ENCODE results near the gene EPHB3.

Gene EPHB3

GRCh38 chr3:184583578-184584451 is 22.2 kb downstream of the EPHB3 start:
- H3K4me3 ChIP-seq (ENCODE audit: low read length), result peak overlapping the region; percentile 57; the same call in 1 of the 2 replicates
- no peak for DNase-seq (ENCODE audit: low read depth)
- TF ChIP-seq CTCF (conservative IDR thresholded peaks at IDR 0.05; ENCODE audit: low read length), result no peak; the same call in 1 of the 2 replicates

- H3K4me3 ChIP-seq (ENCODE audit: low read length), result no peak overlapping the region
- peak; percentile 7; the same call in 1 of the 2 replicates for TF ChIP-seq CTCF (conservative IDR thresholded peaks at IDR 0.05; ENCODE audit: low read length)
- DNase-seq (ENCODE audit: low read depth), result no peak
These were observed 22.9 kb downstream of the EPHB3 start for GRCh38 chr3:184584464-184584891.

GRCh38 chr3:184585545-184585944 is 24.0 kb downstream of the EPHB3 start:
- H3K4me3 ChIP-seq (ENCODE audit: low read length), result no peak overlapping the region
- no peak for TF ChIP-seq CTCF (conservative IDR thresholded peaks at IDR 0.05; ENCODE audit: low read length)
- DNase-seq (ENCODE audit: low read depth), result no peak

GRCh38 chr3:184586851-184587250 is 25.3 kb downstream of the EPHB3 start:
- TF ChIP-seq CTCF (conservative IDR thresholded peaks at IDR 0.05; ENCODE audit: low read length), result no peak
- no peak for DNase-seq (ENCODE audit: low read depth)
- H3K4me3 ChIP-seq (ENCODE audit: low read length), result no peak overlapping the region

GRCh38 chr3:184588776-184589175 is 27.2 kb downstream of the EPHB3 start:
- no peak for TF ChIP-seq CTCF (conservative IDR thresholded peaks at IDR 0.05; ENCODE audit: low read length)
- DNase-seq (ENCODE audit: low read depth), result no peak
- H3K4me3 ChIP-seq (ENCODE audit: low read length), result no peak overlapping the region

- no peak overlapping the region for H3K4me3 ChIP-seq (ENCODE audit: low read length)
- no peak for DNase-seq (ENCODE audit: low read depth)
- no peak for TF ChIP-seq CTCF (conservative IDR thresholded peaks at IDR 0.05; ENCODE audit: low read length)
These were observed 29.2 kb downstream of the EPHB3 start for GRCh38 chr3:184590795-184591194.

GRCh38 chr3:184591789-184592188 is 30.2 kb downstream of the EPHB3 start:
- no peak overlapping the region for H3K4me3 ChIP-seq (ENCODE audit: low read length)
- no peak for DNase-seq (ENCODE audit: low read depth)
- TF ChIP-seq CTCF (conservative IDR thresholded peaks at IDR 0.05; ENCODE audit: low read length), result no peak

Data from AG10803 (cell line).